Measurements from ENCODE around the gene CXADR.

DNA sequence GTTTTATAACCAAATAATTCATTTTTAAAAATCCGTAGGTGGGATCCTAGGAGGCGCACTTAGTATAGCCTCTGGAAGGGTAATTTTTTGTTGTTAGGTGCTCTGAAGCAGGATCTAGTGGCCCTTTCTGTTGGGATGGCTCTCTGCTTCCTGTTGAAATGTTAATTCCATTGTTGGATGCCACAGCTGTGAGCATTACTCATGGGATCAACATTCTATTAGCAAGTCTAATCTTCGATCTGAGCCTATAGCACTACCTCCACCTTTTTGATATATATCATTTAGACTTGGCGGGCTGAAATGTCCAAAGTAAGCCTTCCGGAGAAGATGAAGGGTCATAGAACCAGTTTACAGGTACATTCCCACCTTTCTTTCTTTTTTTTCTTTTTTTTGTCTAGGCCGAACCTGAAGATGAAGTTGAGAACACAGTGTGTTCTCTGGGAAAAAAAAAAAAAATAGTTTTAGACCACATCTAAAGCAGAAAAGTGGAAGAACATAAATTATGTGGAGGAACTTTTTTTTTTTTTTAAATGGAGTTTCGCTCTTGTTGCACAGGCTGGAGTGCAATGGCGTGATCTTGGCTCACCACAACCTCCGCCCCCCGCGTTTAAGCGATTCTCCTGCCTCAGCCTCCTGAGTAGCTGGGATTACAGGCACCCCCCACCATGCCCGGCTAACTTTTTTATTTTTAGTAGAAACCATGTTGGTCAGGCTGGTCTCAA, 1.4 kb downstream of the CXADR start:
- TF ChIP-seq POLR2A (IDR thresholded peaks at IDR 0.05; ENCODE audit: low read length), result no peak
- TF ChIP-seq GATA1 (IDR thresholded peaks at IDR 0.05; ENCODE audit: low read depth, low read length), result no peak
